ENCODE data around the gene MYBPHL.

GRCh38 chr1:109312246-109312645, 5.4 kb upstream of the MYBPHL start:
- no peak for TF ChIP-seq CTCF (IDR thresholded peaks at IDR 0.05)
- TF ChIP-seq POLR2A (IDR thresholded peaks at IDR 0.05): no peak

Data from right lobe of liver (tissue), 4 donors.